GM13977 (cell line): ENCODE data around the gene NXPH2.

Source experiments
- DNase-seq: peaks from one replicate; pipeline ENCODE4 v3.0.0; 2012; ENCODE audit warnings: low spot score
- in situ Hi-C: fragments of 300-500 bp; cut with MboI; formaldehyde crosslinking; loops from one replicate; pipeline ENCODE4 v1.12.0; 2022; ENCODE audit warnings: low sequenced_read_pairs, low pct_unique_long_range_greater_than_20kb, mixed read lengths, inconsistent platforms; ENCODE audit not compliant: unreplicated experiment
- TF ChIP-seq, protein P1 (sequence below): IDR thresholded peaks from 2 replicates; pipeline ENCODE4 v1.5.1; 2012; ENCODE audit warnings: mild to moderate bottlenecking, control low read depth; ENCODE audit not compliant: insufficient read depth; ENCODE audit errors: extremely low read depth, missing control alignments

NXPH2 gene

GRCh38 chr2:138814123-138814898 lies 34.1 kb upstream of the NXPH2 start:
- peak; percentile 3 for DNase-seq
- in situ Hi-C loops: no loop called here
- TF ChIP-seq, protein P1, sequence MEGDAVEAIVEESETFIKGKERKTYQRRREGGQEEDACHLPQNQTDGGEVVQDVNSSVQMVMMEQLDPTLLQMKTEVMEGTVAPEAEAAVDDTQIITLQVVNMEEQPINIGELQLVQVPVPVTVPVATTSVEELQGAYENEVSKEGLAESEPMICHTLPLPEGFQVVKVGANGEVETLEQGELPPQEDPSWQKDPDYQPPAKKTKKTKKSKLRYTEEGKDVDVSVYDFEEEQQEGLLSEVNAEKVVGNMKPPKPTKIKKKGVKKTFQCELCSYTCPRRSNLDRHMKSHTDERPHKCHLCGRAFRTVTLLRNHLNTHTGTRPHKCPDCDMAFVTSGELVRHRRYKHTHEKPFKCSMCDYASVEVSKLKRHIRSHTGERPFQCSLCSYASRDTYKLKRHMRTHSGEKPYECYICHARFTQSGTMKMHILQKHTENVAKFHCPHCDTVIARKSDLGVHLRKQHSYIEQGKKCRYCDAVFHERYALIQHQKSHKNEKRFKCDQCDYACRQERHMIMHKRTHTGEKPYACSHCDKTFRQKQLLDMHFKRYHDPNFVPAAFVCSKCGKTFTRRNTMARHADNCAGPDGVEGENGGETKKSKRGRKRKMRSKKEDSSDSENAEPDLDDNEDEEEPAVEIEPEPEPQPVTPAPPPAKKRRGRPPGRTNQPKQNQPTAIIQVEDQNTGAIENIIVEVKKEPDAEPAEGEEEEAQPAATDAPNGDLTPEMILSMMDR: no peak

DNA sequence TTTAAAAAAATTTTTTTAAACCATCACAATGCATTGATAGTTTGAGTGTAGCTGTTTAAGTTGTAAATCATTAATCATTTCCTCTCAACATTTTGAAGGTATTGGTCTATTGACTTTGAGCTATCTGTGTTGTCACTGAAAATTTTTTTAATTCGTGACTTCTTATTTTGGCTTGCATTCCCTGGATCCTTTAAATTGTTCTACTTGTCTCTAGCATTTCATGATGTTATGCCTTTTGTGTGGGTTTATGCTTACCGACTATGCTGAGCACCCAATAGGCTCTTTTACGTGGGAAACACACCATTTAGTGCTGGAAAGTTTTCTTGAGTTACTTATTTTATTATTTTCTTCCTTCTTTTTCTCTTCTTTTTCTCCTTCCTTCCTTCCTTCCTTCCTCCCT lies 31.2 kb upstream of the NXPH2 start:
- in situ Hi-C loops: no loop called here
- TF ChIP-seq, protein P1: no peak
- DNase-seq: no peak

GRCh38 chr2:138794724-138795123 lies 14.5 kb upstream of the NXPH2 start:
- in situ Hi-C loops: loop anchor here (25.0 kb wide), 1 partner anchor 907 kb away; no protein-coding TSS in a partner anchor
- DNase-seq: no peak
- TF ChIP-seq, protein P1: no peak

DNA sequence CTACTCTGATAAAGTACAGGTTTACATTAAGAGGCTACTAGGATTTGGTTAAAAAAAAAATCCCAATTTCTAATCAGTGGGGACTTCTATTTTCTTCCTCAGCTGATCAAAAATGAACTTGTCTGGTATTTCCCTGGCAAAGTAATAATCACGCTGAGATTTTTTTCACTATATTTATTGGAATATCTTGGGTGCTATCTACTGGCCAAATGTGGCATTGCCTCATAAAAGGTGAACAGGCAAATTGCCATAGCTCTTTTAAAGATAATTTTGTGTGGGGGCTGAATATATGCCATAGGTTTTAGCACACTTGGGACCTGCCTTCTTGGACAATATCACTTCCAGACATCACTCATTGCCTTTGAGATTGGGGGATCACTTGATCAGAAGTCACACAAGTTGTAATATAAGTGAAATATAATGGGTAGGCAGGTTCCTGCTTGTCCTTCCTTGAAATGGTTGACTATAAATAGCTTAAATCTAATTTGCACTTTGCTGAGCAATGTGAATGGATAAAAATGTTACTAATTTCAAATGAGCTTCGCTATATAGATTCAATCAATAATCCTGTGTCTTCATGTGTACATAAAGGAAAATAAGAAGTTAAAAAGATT lies 7.0 kb upstream of the NXPH2 start:
- in situ Hi-C loops: loop anchor here (25.0 kb wide), 1 partner anchor 900 kb away; no protein-coding TSS in a partner anchor
- DNase-seq: peak; percentile 32
- TF ChIP-seq, protein P1: peak; percentile 72

DNA sequence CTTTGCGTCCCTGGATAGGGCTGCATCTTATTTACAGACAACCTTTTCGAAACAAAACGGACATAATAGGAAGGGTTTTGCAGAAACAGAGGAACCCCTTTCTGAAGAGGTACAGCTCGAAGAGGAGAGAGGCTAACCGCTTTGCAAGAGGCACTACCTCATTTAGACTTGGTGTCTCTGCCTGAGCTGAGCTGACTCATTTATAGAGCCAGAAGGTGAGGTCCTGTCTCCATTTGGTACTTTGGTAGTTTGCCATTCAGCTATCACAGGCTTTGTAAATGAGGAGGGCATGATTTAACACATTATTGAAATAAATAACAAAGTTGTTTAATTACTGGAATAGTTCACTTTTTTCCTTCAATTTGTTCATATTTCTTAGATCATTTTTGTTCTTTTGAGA lies 2.2 kb upstream of the NXPH2 start:
- DNase-seq: no peak
- TF ChIP-seq, protein P1: no peak
- in situ Hi-C loops: loop anchor here (25.0 kb wide), 1 partner anchor 895 kb away; no protein-coding TSS in a partner anchor

- in situ Hi-C loops: loop anchor here (25.0 kb wide), 1 partner anchor 894 kb away; no protein-coding TSS in a partner anchor
- no peak for DNase-seq
- TF ChIP-seq, protein P1: no peak
Observed at GRCh38 chr2:138780908-138781307, 718 bp upstream of the NXPH2 start.
